Measurements from ENCODE around the gene CTXND1.

The CTXND1 gene

DNA sequence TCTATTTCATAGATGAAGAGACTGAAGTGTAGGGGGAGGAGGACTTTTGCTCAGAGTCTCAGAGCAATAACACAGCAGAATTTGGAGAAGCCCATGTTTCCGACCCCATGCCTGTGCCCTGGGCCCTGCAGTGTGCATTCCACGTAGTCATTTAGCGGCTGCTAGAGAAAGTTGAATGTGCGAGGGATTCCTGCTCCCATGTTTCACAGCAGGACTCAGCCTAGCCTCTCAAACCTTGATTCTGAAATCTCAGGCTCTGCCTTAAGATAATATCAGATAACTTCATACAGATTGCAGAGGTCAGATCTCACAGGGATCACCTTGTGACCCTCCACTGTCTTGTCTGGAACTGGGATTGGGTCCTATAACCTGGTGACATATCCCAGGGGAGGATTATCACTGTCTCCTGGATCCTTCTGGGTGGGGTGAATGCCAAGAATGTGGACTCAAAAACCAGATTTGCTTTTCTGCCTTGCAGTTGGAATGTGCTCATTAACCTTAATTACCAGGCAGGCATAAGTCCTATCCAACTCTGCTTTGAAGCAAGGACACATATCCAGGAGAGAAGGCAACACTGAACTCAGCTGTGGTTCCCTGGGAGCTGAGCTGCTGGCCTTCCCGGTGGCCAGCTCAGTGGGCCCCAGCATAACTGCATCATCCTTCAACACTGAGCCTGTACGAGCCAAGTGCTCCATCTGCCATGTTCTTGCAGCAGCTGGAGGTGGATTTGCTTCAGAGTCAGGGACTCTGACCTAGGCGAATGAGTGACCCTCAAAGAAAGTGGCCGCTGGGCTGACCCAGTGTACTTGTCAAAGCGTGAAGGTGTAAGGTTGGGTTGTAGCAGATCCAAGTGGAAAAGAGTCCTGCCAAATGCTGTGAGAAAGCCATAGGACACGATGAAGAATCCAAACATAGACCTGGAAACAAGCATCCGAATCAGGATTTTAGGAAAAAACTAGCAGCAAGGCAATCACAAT lies 43.0 kb downstream of the CTXND1 start:
- no peak for DNase-seq (ENCODE audit: low read depth)

DNA sequence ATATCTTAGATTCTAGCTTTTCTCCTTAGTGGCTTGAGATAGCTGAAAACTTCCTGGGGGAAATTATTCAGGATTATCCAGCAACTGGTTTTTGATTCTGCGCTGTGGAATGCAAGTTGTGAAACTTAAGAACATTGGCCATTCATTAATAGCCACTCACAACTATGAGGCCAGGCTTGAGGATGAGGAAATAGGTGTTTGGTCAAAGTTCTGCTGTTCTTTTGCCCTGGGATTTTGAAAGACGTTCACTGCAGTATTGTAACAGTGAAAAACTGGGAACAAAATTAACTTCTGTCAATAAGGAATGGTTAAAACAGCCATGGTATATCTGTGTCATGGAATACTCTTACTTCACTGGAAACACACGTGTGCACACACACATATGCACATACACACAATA lies 44.1 kb downstream of the CTXND1 start:
- no peak for DNase-seq (ENCODE audit: low read depth)

DNA sequence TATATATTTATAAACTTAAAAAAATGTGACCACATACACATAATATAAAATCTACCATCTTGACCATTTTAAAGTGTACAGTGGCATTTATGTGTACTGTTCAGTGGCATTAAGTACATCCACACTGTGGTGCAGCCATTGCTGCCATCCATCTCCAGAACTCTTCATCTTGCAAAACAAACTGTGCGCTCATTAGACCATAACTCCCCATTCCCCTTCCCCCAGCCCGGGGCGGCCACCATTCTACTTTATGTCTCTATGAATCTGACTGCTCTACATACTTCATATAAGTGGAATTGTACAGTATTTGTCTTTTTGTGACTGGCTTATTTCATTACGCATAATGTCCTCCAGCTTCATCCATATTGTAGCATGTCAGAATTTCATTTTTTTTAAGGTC lies 47.8 kb downstream of the CTXND1 start:
- no peak for DNase-seq (ENCODE audit: low read depth)

DNA sequence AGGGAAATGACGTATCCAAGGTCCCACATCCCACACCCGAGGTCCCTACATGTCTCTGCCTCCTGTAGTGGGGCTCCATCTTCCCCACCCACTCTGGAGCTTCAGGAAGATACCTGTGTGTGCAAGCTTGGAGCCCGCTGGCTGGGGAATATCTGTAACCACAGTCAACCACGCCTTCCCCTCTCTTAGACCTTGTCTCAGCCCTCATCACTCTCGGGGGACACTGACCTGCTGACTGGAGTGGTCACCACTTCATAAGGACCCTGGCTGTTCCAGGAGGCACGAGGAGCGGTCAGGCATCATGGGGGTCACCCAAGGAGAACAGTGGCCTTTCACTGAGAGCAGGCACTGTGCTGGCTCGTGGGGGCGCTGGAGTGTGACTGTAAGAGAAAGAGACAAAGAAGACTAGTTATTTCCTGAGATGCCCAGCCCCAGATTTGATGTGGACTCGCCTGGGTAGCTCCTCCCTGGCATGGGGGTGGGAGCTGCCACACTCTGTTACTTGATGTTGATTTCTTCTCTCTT lies 48.6 kb downstream of the CTXND1 start:
- no peak for DNase-seq (ENCODE audit: low read depth)

GRCh38 chr15:80202641-80203360 lies 49.2 kb downstream of the CTXND1 start:
- no peak for DNase-seq (ENCODE audit: low read depth)

DNA sequence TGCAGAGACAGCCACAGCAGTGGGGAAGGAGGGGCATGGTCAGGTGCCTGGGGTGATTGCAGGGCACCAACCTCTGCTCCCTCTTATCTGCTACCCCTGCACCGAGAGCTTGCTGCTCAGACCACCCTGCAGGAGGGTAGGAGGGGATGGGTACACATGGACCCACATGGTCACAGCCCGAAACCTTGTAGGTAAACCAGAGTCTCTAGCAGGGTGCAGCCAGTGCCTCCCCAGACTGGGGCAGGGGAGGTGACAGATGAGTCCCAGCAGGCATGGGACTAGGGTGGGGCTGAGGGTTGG lies 50.0 kb downstream of the CTXND1 start:
- no peak for DNase-seq (ENCODE audit: low read depth)

GRCh38 chr15:80201256-80202015 lies 50.6 kb downstream of the CTXND1 start:
- no peak for DNase-seq (ENCODE audit: low read depth)

- no peak for DNase-seq (ENCODE audit: low read depth)
Measured at GRCh38 chr15:80199869-80200268, 52.1 kb downstream of the CTXND1 start.

GRCh38 chr15:80199366-80199765 lies 52.6 kb downstream of the CTXND1 start:
- DNase-seq (ENCODE audit: low read depth) = no peak

GRCh38 chr15:80194914-80195313 lies 57.1 kb downstream of the CTXND1 start:
- DNase-seq (ENCODE audit: low read depth) = no peak

DNA sequence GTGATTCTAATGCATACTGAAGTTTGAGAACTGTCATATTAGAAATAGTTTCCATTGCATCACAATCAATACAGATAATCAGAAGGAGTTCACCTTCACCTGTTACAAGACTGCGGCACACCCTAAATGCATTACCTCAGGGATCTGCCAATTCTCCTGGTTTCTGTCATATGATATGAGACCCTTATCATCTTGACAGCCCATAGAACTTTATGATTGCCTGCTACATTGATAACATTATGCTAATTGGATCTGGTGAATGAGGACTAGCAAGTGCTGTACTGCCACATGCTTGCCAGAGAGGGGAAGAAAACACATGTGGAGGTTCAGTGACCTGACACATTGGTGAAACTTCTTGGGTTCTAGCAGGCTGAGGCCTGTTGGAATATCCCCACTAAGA lies 57.8 kb downstream of the CTXND1 start:
- DNase-seq (ENCODE audit: low read depth) = no peak

DNA sequence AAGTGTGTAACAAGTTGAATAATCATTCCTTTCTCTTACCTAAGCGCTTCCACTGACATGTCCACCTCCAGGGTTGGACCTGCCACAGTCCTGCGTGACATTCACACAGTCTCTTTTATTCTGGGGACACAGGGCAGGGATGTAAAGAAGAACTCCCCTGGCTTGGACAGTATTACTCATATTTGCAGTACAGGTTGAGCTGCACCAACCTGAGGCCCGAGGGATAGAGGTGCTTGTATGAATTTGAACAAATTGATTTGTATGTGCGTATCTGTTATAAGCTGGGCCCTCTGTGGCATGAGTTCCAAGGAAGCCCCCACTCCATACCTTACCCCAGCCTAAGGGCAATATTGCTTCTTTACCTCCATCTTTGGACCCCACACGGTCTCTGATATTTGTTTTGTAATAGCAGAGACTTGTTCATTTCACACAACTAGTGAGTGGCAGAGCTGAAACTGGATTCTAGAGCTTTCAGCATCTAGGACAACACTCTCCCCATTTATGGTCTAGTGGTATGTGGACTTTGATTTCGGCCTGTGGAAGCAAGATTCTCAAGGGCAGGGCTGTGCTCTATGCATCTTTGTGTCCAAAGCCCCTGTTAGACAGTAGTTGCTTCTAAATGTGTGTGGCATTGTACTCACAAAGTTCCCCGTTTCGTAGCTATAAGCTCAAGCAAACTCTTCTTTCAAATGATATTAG lies 60.0 kb downstream of the CTXND1 start:
- no peak for DNase-seq (ENCODE audit: low read depth)

GRCh38 chr15:80191198-80191597 lies 60.8 kb downstream of the CTXND1 start:
- no peak for DNase-seq (ENCODE audit: low read depth)

DNA sequence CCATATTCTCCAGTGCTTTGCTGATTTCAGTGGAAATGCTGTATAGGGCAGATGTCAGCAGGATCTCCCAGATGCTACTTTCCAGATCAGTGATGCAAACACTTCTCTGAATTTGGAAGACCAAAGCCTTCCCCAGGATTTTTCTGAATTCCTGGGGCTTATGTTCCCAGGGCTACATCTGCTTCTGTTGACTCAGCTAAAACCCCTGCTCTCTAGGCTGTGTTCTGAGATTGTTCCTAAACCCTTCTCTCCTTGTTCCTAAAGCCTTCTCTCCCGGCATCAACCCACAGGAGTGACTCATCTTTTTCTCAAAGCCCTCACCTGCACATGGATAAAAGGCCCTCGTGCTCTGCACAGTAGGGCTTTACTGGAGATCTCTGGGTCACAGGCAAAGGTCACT lies 63.8 kb downstream of the CTXND1 start:
- DNase-seq (ENCODE audit: low read depth) = no peak

- DNase-seq (ENCODE audit: low read depth) = no peak
Measured at GRCh38 chr15:80186597-80186996, 65.4 kb downstream of the CTXND1 start.

DNA sequence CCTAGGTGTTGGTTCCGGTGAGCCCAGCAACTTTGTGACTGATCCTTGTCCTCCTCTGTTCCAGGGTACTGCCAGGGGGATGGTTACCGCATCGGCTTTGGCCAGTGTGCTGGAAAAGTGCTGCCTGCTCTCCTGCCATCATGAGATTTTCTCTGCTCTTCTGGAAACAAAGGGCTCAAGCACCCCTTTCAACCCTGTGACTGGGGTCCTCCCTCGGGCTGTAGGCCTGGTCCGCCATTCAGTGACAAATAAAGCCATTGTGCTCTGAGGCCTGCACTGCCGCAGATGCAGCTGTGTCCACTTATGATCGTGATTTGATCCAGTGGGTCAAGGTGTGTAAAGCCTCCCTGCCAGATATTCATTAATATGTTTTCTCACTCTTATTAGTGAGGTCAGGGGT lies 65.9 kb downstream of the CTXND1 start:
- no peak for DNase-seq (ENCODE audit: low read depth)

DNA sequence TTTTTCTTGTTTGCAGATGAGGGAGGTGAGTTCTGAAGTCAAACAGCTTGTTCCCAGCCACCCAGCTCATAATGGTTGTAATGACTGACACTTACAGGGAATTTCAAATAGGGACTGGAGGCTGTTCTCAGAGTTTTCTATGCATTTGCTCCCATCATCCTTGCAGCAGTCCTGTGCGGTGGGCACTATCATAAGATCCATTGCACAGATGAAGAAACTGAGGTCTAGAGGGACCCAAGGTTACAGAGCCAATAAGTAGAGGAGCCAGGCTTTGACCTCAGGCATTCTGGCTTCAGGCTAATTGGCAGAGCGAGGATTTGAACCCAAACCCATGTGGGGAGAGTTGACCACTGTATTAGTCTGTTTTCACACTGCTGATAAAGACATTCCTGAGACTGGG lies 66.9 kb downstream of the CTXND1 start:
- DNase-seq (ENCODE audit: low read depth) = no peak

DNA sequence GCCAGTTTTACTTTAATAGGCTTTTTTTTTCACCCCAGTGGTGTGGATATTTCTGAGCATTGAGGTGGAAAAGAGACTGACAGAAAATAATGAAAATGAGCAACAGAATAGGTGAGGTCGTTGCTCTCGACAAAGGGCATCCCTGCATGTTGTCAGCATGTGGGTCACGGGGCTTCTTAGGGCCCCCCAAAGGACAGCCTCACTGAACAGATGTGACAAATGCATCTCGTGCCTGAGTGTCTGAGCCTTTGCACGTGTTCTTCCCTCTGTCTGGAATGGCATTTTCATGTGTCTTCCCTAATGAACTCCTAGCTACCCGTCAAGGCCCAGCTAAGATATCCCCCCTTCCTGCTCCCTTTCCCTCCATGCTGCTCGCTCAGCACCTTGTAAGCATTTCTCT lies 67.5 kb downstream of the CTXND1 start:
- no peak for DNase-seq (ENCODE audit: low read depth)

GRCh38 chr15:80183886-80184285 lies 68.1 kb downstream of the CTXND1 start:
- no peak for DNase-seq (ENCODE audit: low read depth)

DNA sequence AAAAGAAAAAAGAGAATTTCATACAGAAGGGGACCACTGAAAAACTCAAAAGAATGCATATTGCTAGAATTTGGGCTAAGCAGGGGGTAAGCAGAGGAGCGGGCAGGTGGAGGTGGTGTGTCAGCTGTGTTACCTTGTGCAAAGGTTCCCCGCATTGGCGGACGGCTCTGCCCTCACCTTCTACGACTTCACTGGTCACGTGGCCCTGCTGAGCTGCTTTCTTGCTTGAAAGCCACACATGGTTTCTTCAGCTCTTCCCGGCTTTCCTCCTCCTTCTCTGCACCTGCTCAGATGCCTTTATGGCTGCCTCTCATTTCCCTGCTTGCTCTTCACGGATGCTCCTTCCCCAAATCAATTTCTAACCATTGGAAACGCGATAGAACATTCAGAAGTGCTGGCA lies 68.7 kb downstream of the CTXND1 start:
- DNase-seq (ENCODE audit: low read depth) = no peak

DNA sequence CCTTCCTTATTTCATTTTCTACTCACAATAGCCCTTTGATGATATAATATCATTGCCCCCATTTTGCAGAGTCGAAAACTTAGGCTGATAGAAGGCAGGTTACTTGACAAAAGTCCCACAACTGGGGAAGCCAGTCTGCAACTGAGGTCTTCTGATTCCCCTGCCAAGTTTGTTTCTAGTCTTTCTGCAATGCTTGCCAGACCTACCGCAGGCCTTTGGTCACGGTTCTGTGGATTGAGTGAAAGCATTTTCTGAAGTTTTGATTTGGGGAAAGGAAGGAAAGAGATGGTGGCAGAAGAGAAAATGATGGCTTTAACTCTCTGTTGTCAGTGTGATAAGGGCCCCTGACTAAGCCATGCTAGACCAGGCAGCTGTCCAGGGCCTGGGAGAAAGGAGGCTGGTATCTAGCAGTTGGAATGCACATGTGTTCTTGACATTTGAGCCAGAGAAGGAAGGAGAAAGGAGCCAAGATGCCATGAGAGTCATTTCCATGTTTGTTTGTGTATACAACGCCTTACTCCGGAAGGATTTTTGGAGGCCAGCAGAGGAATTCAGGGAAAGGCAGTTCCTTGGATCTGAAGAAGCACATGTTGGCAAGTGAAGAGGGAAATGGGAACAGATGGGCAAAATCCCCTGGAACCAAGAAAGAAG lies 69.3 kb downstream of the CTXND1 start:
- DNase-seq (ENCODE audit: low read depth) = no peak

Data from stimulated activated CD8-positive, alpha-beta memory T cell treated with anti-CD3 and anti-CD28 coated beads, Interleukin-12 subunit alpha, Interleukin-12 subunit beta, amount 100 ng/mL, for 1 hour (primary cell).